Measurements from ENCODE around the gene OR52W1.
"Not testable (repeated sequence)": the region's sequence is repeated elsewhere in the genome, so short reads cannot be mapped to it uniquely, and the experiment has no call there.

OR52W1 gene

DNA sequence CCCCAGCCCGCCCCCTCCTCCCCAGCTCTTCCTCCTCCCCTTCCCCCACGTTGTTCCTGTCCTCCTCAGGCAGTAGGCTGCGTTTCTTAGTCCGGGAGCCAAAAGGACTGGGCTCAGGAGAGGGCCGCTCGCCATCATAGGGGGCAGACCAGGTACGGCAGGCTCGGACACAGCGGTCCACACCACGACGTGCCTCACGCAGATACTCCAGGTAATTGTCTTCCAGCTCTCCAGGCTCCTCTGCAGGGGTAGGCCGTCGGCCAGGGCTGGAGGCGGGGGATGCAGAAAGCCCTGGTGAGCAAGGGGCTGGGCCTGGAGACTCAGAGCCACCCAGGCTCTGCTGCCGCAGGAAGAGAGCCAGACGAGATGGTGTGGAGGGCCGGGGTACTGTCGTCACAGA lies 18.7 kb downstream of the OR52W1 start:
- DNase-seq (ENCODE audit: low read depth) = no peak

DNA sequence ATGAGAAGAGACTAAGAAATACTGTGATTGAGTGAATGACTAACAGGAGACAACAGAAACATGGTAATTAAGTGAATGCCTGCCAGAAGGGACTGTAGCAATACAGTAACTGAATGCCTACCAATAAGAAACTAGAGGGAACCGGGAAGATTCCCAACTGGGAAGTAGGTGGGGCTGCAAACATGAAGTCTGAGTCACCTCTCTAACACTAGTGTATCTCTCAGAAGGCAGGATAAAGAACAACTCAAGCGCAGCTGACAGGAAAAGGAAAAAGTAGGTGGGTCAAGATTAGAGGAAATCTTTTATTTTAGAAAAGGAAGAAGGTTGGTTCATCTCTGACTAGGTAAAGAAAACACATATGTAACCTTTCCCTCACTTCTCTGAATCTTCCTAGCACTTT lies 20.3 kb downstream of the OR52W1 start:
- DNase-seq (ENCODE audit: low read depth) = no peak

DNA sequence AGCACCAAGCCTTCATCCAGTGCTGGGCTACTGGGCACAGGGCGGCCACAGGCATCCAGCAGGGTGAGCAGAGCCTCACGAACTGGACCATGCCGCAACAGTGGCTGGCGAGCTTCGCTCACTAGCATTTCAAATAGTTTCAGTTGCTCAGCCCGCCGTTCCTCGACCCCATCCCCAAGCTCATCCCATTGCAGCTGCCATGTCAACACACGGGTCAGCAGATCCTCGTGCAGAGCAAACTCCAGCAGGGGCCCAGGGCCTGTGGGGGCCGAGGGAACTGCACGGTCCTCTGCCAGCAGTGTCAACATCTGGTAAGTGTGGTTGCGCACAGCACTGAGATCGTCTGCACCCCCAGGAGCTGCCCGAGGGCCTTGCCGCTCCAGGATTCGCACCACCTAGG lies 24.8 kb downstream of the OR52W1 start:
- no peak for DNase-seq (ENCODE audit: low read depth)

DNA sequence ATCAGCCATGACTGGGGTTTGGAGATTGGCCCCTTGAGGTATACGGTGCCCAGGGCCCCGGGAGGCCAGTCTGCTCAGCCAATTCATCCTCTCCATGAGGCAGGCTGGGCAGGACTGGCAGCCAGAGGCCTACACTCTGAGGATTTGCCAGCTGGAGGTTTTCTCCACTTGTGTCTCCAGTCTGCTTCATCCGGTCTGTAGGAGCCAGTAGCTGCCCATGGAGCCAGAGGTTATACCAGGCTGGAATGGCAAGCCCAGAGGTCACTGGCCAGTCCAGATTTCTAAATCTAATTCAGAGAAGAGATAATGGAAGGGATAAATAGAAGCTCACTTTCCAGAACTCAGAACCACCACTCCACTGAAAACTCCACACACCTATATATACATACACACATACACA lies 25.4 kb downstream of the OR52W1 start:
- DNase-seq (ENCODE audit: low read depth) = no peak

DNA sequence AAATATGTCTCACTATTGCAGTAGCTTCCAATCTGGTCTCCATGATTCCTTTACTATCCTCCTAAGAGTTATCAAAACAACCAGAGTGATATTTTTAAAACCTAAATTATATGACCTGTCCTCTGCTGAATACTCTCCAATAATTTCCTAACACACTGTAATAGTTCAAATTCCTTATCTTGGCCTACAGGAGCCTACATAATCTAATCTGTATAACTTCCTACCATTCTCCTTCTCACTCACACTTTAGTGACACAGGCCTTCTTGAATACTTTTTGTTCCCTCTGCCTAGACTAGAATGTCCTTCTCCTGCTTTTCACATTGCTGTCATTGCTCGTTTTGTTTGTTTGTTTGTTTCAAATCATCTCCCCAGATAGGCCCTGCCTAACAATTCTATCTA lies 26.0 kb downstream of the OR52W1 start:
- DNase-seq (ENCODE audit: low read depth) = no peak

DNA sequence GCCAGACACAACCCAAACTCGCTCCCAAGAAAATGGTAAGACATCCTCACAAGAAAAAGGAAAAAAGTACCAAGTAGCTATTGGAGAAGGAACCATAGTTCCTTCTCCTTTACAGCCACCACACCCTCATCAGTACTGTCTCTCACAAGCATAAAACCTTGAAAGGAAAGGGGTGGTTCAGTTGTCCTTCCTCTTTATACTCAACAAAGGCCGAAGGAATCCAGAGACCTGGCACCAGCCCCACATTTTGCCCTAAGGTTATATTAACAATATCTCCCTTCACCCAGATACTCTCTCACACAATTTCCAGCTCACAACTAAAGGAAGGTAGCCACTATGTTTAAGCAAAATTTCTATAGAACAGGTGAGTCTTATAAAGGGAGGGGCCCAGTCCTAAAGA lies 26.9 kb downstream of the OR52W1 start:
- DNase-seq (ENCODE audit: low read depth) = no peak

DNA sequence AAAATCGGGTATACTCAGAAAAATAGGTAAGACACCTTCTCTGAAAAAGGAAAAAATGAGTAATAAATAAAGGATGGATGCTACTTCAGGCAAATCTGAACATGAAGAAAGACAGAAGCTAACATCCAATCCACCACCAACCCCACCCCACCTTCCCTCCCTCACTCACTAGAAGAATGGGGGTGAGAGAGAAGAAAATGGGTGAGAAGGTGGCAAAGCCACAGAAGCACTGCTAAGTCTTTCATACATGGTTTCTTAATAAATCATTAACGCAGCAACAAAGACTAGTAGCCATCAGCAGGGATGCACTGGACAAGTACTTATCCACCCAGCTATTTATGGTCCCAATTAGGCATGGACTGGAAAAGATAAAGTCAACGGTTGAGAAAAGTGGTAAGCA lies 29.5 kb downstream of the OR52W1 start:
- no peak for DNase-seq (ENCODE audit: low read depth)

DNA sequence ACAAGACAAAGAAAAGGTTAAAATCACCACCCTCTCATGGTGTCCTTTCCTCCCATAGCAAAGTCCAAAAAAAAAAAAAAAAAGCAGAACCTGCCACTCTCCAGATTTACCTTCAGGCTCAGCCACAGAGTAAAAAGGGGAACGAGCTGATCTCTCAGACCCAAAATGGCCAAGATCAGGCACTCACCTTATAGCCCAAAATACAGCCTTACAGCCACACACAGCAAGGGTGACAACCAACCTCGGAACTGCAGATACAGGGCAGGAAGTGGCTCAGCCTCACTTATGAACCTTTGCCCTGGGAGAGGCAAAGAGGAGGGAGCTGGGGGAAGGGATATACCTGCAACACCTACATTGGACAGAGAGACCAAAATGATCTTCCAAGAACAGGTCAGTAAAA lies 30.9 kb downstream of the OR52W1 start:
- no peak for DNase-seq (ENCODE audit: low read depth)

DNA sequence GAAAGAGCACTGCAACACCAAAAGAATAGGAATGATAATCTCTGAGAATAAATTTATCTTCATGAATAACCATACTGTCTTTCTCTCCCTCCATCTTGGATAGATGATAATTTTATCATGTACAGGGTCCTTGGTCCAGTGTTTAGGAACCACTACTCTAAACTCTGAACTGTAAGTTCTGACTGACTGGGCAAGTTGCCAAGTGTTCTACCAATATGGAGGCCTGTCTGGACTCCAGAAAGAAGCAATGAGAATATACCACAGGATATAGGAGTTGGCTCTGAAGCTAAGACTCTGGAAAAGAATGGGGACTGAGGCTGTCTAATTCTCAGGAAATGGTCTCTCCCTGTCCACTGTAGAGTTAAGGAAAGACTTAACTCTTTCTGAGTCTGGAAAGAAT lies 33.9 kb downstream of the OR52W1 start:
- DNase-seq (ENCODE audit: low read depth) = no peak

DNA sequence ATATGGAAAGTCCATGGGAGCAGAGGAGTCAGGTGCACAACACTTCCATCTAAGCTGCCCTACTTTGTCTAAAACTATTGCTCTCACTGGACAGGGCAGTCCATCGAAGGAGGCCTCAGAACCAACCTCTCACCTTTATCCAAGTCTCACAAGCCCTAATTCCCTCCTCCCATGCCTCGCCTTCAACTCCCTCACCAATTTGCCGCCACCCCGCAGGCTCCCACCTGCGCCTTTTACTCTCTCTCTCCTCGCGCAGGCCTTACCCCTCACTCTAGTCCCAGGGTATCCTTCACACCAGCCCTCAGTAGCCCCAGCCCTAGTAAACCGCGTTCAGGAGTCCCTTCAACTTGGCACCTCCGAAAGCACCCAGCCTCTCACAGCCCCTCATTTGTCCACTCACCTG lies 35.0 kb downstream of the OR52W1 start:
- no peak for DNase-seq (ENCODE audit: low read depth)

DNA sequence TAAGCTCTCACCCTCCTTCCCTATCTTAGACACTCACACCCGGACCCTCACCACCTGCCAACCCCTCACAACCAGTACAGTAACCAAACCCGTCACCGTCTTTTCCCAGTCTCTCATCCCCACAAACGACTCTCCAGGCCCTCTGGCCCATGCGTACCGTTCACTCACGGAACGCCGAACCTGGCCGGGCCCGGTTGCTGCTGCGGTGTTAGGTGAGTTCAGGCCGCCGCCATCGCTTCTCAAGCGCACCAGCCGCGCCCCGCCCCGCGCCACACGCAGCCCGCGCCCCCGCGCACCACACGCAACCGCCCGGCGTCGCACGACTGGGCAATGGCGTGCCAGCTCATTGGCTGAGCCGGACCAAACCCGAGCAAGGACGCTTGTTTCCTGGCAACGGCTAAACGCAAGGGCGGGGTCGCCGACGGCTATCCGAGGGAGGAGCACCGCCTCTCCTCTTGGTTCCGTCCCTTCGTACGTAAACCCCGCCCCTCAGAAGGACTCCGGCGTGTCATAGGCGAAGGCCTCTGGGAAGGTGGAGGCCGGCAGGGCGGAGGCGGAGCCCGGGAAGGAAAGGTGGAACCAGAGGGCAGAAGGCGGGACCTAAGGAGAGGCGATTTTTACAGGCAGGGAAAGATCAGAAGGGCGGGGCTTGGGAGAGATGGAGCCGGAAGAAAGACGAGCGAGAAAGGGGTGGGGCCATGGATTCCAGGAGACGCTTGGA lies 35.5 kb downstream of the OR52W1 start, which contains the start of gene FHIP1B:
FHIP1B (minus strand) TSS at position 250 of the 721 bp plus-strand sequence. CDS start 10,120 bp downstream, outside the sequence.
- peak; percentile 99 for DNase-seq (ENCODE audit: low read depth)

DNA sequence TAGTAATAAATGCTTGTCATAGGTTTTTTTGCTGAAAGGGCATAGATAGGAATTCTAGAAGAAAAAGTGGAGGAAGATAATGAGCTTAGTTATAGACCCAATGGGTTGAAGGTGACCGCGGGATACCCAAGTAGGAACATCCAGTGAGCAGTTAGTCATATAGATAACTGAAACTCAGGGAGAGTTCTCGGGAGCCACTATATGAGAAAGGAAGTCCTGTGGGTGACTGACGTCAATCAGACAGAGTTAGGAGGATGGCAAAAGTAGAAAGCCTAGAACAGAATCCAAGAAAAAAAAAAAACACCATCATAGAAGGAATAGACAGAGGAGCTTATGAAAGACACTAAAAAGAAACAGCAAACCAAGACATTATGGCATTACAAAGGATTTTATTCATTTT lies 38.2 kb downstream of the OR52W1 start:
- DNase-seq (ENCODE audit: low read depth) = no peak

DNA sequence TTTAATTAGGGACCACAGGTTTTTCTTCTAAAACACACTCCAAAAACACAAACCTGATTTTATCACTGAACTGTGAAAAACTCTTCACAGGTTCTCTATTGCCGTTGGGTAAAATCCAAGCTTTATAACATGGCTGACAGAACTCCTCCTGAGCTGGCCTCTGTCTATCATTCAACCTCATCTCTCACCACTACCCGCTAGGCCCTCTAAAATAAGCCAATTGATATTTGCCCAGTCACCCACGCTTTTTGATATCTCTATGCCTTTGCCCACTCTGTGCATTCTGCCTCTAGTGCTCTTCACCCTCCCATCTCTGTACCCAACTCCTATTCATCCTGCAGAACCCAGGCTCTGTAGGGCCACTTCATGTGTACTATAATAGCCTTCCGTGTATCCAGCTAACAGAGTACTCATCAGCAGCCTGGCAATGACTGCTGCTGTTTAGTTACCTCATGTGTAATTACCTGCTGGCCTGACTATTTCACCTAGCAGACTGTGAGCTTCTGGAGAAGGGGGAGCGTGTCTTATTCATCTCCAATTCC lies 38.8 kb downstream of the OR52W1 start:
- DNase-seq (ENCODE audit: low read depth) = no peak

DNA sequence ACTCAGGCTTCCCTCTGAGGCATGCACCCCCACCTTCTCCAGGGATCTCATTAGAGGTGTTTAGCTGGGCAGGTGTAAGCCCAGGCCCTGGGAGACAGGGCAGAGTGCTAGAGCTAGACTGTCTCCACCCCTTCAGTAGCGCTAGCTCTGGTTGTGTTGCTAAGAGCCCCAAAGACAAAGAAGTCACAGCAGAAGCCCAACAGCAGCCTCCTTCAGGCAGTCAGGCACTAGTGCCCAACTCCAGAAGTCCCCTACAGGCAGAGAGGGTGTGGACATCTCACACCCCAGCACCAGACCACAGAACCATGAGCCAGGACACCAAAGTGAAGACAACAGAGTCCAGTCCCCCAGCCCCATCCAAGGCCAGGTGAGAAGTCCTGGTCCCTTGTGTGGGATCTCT lies 39.9 kb downstream of the OR52W1 start, which contains the start of gene CNGA4:
CNGA4 (plus strand) TSS at position 188 of the 400 bp plus-strand sequence; CDS start at position 306, 118 bp downstream.
- no peak for DNase-seq (ENCODE audit: low read depth)

DNA sequence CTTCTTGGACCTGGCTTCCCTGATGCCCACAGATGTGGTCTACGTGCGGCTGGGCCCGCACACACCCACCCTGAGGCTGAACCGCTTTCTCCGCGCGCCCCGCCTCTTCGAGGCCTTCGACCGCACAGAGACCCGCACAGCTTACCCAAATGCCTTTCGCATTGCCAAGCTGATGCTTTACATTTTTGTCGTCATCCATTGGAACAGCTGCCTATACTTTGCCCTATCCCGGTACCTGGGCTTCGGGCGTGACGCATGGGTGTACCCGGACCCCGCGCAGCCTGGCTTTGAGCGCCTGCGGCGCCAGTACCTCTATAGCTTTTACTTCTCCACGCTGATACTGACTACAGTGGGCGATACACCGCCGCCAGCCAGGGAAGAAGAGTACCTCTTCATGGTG lies 41.1 kb downstream of the OR52W1 start:
- no peak for DNase-seq (ENCODE audit: low read depth)

DNA sequence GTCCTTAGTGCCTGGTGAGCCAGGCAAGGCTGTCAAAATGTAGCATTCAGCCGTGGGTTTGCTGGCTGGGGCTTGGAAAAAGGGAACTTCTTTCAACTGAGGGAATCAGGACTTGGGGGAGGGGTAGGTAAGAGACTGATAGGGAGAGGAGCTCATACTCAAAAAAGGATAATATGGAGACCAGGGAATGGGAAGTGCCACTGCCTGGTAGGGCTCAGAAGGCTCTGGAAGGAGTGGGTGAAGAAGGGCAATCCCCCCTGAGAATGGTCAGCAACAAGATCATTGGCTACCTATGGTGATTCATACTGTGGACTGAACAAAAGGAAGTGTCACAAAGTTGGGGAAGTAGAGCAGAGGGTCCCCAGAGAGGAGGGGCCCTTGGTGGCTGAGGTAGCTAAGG lies 41.8 kb downstream of the OR52W1 start:
- no peak for DNase-seq (ENCODE audit: low read depth)

DNA sequence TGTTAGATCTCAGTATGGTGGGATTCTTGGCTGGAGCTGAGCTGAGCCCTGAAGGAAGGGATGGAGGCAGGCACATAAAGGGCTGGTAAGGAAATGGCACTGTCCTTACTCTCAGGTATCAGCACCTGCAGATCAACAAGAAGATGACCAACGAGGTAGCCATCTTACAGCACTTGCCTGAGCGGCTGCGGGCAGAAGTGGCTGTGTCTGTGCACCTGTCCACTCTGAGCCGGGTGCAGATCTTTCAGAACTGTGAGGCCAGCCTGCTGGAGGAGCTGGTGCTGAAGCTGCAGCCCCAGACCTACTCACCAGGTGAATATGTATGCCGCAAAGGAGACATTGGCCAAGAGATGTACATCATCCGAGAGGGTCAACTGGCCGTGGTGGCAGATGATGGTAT lies 42.3 kb downstream of the OR52W1 start:
- DNase-seq (ENCODE audit: low read depth) = no peak

DNA sequence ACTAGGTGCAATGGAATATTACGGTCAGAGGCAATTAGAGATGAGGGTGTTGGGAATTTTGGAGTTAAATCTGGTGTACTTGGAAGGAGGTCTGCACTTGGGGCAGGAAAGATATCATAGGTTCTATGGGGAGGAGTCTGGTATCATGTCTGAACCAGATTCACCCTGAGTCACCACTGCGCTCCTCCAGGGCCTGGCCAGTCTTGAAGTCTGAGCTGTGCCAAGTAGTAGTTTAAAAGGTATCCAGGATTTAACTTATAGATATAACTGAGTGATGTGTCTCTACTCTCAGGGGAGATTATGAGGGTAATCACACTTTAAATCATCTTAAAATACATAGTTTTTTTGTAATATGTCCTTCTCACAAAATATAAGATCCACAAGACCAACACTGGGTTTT lies 46.5 kb downstream of the OR52W1 start:
- no peak for DNase-seq (ENCODE audit: low read depth)

DNA sequence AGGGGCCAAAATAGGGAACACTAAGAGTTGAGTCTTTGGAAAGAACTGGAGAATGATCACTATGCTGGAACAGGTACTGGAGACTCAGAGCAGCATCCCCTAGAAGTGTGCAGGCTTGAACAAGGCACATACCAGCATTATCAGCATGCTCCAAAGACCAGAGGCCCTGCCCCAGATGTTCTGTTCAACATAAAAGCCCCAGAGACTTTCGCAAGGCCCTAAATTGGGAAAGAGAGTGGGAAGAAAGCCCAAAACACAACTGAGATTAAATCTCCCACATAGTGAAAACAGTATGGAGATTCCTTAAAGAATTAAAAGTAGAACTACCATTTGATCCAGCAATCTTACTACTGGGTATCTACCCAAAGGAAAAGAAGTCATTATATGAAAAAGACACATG lies 49.2 kb downstream of the OR52W1 start:
- no peak for DNase-seq (ENCODE audit: low read depth)

DNA sequence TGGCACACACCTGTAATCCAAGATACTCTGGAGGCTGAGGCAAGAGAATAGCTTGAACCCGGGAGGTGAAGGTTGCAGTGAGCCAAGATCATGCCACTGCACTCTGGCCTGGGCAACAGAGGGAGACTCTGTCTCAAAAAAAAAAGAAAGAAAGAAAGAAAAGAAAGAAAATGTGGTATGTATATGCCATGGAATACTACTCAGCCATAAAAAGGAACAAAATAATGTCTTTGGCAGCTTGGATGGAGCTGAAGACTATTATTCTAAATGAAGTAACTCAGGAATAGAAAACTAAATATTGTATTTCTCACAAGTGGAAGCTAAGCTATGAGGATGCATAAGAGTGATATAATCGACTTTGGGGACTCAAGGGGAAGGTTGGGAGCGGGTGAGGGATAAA lies 49.9 kb downstream of the OR52W1 start:
- not testable (repeated sequence) for DNase-seq (ENCODE audit: low read depth)

Data from stimulated activated CD4-positive, alpha-beta T cell treated with anti-CD3 and anti-CD28 coated beads, Interleukin-2, amount 100 ng/mL, for 4 hours (primary cell).